ENCODE results near the gene BACE1. TPM values are rescaled to one million over a fixed set of nuclear protein-coding genes. Genes with fewer than 3 reads are reported as not detected.

BACE1 gene
- total and polyA plus RNA-seq, 10 of the 15 experiments (the other 5 are each of a cell fraction or from before 2014, with no cell fraction given) = 0.07 to 1.6 (median 0.32) TPM

GRCh38 chr11:117303101-117303500 is 13.0 kb downstream of the BACE1 start:
- no peaks in the 10 kb centered on the region for H3K4me1 ChIP-seq (ENCODE audit: control insufficient read depth, insufficient read depth, low read length)
- H3K4me3 ChIP-seq = no peak overlapping the region
- peaks cover 2% of the 10 kb centered on the region in 2 experiments; a peak in 1 of 4 replicates for H3K27me3 ChIP-seq (replicated peaks in 1 of 2; ENCODE audit: control insufficient read depth in 2 of 2, insufficient read depth in 2 of 2, low read length in 1 of 2)
- H4K20me1 ChIP-seq (ENCODE audit: control insufficient read depth, insufficient read depth) = no peaks in the 10 kb centered on the region
- ChIA-PET CTCF (interaction anchor here (1.0 to 1.2 kb wide), 2 partner anchors 93 to 505 kb away, joined by 3 read pairs; no protein-coding TSS in a partner anchor), RAD21 (ENCODE audit: unreplicated experiment) (interaction anchor here (2.0 kb wide), 1 partner anchor 25 kb away, joined by 6 read pairs; the partner anchor contains the start of gene CEP164), SMC1A (ENCODE audit: uncharacterized antibody, unreplicated experiment) (no interaction called here), POLR2A (interaction anchor here (1.4 kb wide), 1 partner anchor 25 kb away, joined by 7 read pairs; the partner anchor contains the start of gene CEP164)
- H3K27ac ChIP-seq (ENCODE audit: control insufficient read depth, insufficient read depth) = no peak overlapping the region
- no TSS peak for BruUV-seq (replicated peaks)
- no peak overlapping the region for H2AFZ ChIP-seq (ENCODE audit: control insufficient read depth, low read depth, low read length)
- no peaks in the 10 kb centered on the region for H3K36me3 ChIP-seq (ENCODE audit: control insufficient read depth in 2 of 2, insufficient read depth in 2 of 2, low read length in 1 of 2)
- intact Hi-C loops (cut with micrococcal nuclease; ENCODE audit: unreplicated experiment) (no loop called here), in situ Hi-C loops (cut with MboI) (no loop called here)
- no peak for FAIRE-seq
- H3K9me3 ChIP-seq (replicated peaks; ENCODE audit: control insufficient read depth, insufficient read depth, low read length) = no peaks in the 10 kb centered on the region
- no peak overlapping the region for H3K4me2 ChIP-seq (ENCODE audit: control insufficient read depth, insufficient read depth)
- no peak overlapping the region for H3K9ac ChIP-seq (ENCODE audit: control insufficient read depth, insufficient read depth, low read length)
- DNase-seq (ENCODE audit: low read depth, low spot score) = no peak
- H3K79me2 ChIP-seq (ENCODE audit: control insufficient read depth, insufficient read depth, low read length) = no peaks in the 10 kb centered on the region
- TF ChIP-seq TCF7 (IDR thresholded peaks at IDR 0.05; ENCODE audit: borderline replicate concordance) (no peak), ZBED1 (IDR thresholded peaks at IDR 0.05; ENCODE audit: borderline replicate concordance) (no peak), MTA3 (IDR thresholded peaks at IDR 0.05; ENCODE audit: borderline replicate concordance, low read length) (no peak), BRCA1 (IDR thresholded peaks at IDR 0.05; ENCODE audit: low read depth, low read length) (no peak), RAD21 (IDR thresholded peaks at IDR 0.05; ENCODE audit: insufficient read depth, low read depth, low read length) (no peak), ZNF622 (IDR thresholded peaks at IDR 0.05) (no peak), ASH2L (IDR thresholded peaks at IDR 0.05; ENCODE audit: borderline replicate concordance, low read depth) (no peak)
- ATAC-seq = no peak
- 0% methylated on average over 4 of the region's 4 CpGs for WGBS (ENCODE audit: insufficient coverage, insufficient replicate concordance, low lambda C conversion rate, missing lambda C conversion rate)

- no peak for FAIRE-seq
- 51% methylated on average over 7 of the region's 7 CpGs for WGBS (ENCODE audit: insufficient coverage, insufficient replicate concordance, low lambda C conversion rate, missing lambda C conversion rate)
- intact Hi-C loops (cut with micrococcal nuclease; ENCODE audit: unreplicated experiment) (no loop called here), in situ Hi-C loops (cut with MboI) (no loop called here)
- no TSS peak for BruUV-seq (replicated peaks)
- DNase-seq (ENCODE audit: low read depth, low spot score) = no peak
- no peaks in the 10 kb centered on the region for H3K36me3 ChIP-seq (ENCODE audit: control insufficient read depth in 2 of 2, insufficient read depth in 2 of 2, low read length in 1 of 2)
- ChIA-PET POLR2A (no interaction called here), CTCF (interaction anchor here (1.0 kb wide), 1 partner anchor 506 kb away, joined by 3 read pairs; no protein-coding TSS in a partner anchor), RAD21 (ENCODE audit: unreplicated experiment) (interaction anchor here (2.0 kb wide), 1 partner anchor 26 kb away, joined by 6 read pairs; the partner anchor contains the start of gene CEP164), SMC1A (ENCODE audit: uncharacterized antibody, unreplicated experiment) (interaction anchor here (0.9 kb wide), 1 partner anchor 33 kb away, joined by 3 read pairs; no protein-coding TSS in a partner anchor)
- TF ChIP-seq, protein P1, sequence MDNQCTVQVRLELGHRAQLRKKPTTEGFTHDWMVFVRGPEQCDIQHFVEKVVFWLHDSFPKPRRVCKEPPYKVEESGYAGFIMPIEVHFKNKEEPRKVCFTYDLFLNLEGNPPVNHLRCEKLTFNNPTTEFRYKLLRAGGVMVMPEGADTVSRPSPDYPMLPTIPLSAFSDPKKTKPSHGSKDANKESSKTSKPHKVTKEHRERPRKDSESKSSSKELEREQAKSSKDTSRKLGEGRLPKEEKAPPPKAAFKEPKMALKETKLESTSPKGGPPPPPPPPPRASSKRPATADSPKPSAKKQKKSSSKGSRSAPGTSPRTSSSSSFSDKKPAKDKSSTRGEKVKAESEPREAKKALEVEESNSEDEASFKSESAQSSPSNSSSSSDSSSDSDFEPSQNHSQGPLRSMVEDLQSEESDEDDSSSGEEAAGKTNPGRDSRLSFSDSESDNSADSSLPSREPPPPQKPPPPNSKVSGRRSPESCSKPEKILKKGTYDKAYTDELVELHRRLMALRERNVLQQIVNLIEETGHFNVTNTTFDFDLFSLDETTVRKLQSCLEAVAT (IDR thresholded peaks at IDR 0.05) = 0 out of 2 replicates have a peak, but pooled peaks have one; percentile 41
- TF ChIP-seq ZNF687 (IDR thresholded peaks at IDR 0.05) = no peak
- peak; percentile 37 for TF ChIP-seq RUNX3 (IDR thresholded peaks at IDR 0.05; ENCODE audit: low read length)
- peak; percentile 82; the same call in 1 of the 2 replicates for TF ChIP-seq SPI1 (IDR thresholded peaks at IDR 0.05; ENCODE audit: borderline replicate concordance, insufficient read depth, low read depth, low read length)
- H3K9ac ChIP-seq (ENCODE audit: control insufficient read depth, insufficient read depth, low read length) = no peak overlapping the region
- no peak overlapping the region for H3K4me3 ChIP-seq
- H3K4me2 ChIP-seq (ENCODE audit: control insufficient read depth, insufficient read depth) = no peak overlapping the region
- no peaks in the 10 kb centered on the region for H4K20me1 ChIP-seq (ENCODE audit: control insufficient read depth, insufficient read depth)
- H3K79me2 ChIP-seq (ENCODE audit: control insufficient read depth, insufficient read depth, low read length) = no peaks in the 10 kb centered on the region
- H3K27me3 ChIP-seq (replicated peaks in 1 of 2; ENCODE audit: control insufficient read depth in 2 of 2, insufficient read depth in 2 of 2, low read length in 1 of 2) = peaks cover 2% of the 10 kb centered on the region in 2 experiments; a peak in 1 of 4 replicates
- H2AFZ ChIP-seq (ENCODE audit: control insufficient read depth, low read depth, low read length) = no peak overlapping the region
- peak; percentile 69 for ATAC-seq
- no peak overlapping the region for H3K27ac ChIP-seq (ENCODE audit: control insufficient read depth, insufficient read depth)
- no peaks in the 10 kb centered on the region for H3K4me1 ChIP-seq (ENCODE audit: control insufficient read depth, insufficient read depth, low read length)
- no peaks in the 10 kb centered on the region for H3K9me3 ChIP-seq (replicated peaks; ENCODE audit: control insufficient read depth, insufficient read depth, low read length)
Observed at GRCh38 chr11:117302228-117302627, 13.8 kb downstream of the BACE1 start.

Measured in GM12878 (cell line).